ENCODE results near the gene ZNF436. TPM values are rescaled to one million over a fixed set of nuclear protein-coding genes. Genes with fewer than 3 reads are reported as not detected.

Gene ZNF436
- total and polyA plus RNA-seq, 2 experiments from 2014 or later, result 0.23 to 1.0 TPM

DNA sequence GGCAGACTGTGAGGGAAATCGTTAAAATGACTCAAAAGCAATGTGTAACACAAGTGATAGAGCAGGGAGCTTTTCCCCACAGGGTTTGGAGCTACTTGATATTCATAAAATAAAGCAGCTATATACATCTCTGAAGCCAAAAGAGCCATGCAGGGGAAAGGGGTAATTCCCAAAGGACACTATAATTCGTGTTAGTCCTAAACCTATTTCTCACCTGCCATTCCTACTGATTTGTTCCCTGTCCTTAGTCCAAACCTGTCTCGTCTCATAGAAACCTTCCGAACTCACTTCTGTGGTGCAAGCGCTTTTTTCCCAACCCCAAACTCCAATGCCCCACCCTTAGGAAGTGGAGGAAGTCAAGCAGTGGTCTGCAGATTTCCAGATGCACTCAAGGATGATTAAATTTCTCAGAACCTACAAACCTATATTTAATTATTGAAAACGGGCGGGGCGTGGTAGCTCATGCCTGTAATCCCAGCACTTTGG lies 24.6 kb downstream of the ZNF436 start:
- peak overlapping the region; percentile 88 for H3K4me3 ChIP-seq
- peaks cover 5% of the 10 kb centered on the region; the same call in 1 of the 2 replicates for H3F3A ChIP-seq (replicated peaks; ENCODE audit: low read depth)
- H3K4me3 Mint-ChIP-seq, result peak overlapping the region; percentile 95
- peaks cover 52% of the 10 kb centered on the region for H3K27me3 ChIP-seq (ENCODE audit: insufficient read depth)
- peaks cover 36% of the 10 kb centered on the region for H3K79me2 ChIP-seq (replicated peaks; ENCODE audit: insufficient read depth)
- no peaks in the 10 kb centered on the region for H3K36me3 Mint-ChIP-seq (ENCODE audit: low read depth)
- DNase-seq (ENCODE audit: low spot score) (peak; percentile 12), ATAC-seq (no peak)
- peak overlapping the region; percentile 84; the same call in 1 of the 2 replicates for H3K27ac ChIP-seq (ENCODE audit: low read depth)
- no peaks in the 10 kb centered on the region for H3K9me2 ChIP-seq (ENCODE audit: insufficient read depth)
- H3K36me3 ChIP-seq (ENCODE audit: insufficient read depth), result no peaks in the 10 kb centered on the region
- H3K9me3 Mint-ChIP-seq, result no peaks in the 10 kb centered on the region; the same call in 2 of the 3 replicates
- H2AFZ ChIP-seq, result peak overlapping the region; percentile 96
- peaks cover 29% of the 10 kb centered on the region for H3K4me1 Mint-ChIP-seq
- H3K4me1 ChIP-seq (ENCODE audit: insufficient read depth), result peaks cover 36% of the 10 kb centered on the region
- peaks cover 34% of the 10 kb centered on the region for H4K20me1 ChIP-seq (replicated peaks; ENCODE audit: insufficient read depth)
- H3K27ac Mint-ChIP-seq, result peak overlapping the region; percentile 97
- H3K27me3 Mint-ChIP-seq (ENCODE audit: insufficient read depth, low read depth, poor library complexity), result peaks cover 50% of the 10 kb centered on the region
- peak overlapping the region; percentile 89 for H3K4me2 ChIP-seq
- TF ChIP-seq, protein P1, sequence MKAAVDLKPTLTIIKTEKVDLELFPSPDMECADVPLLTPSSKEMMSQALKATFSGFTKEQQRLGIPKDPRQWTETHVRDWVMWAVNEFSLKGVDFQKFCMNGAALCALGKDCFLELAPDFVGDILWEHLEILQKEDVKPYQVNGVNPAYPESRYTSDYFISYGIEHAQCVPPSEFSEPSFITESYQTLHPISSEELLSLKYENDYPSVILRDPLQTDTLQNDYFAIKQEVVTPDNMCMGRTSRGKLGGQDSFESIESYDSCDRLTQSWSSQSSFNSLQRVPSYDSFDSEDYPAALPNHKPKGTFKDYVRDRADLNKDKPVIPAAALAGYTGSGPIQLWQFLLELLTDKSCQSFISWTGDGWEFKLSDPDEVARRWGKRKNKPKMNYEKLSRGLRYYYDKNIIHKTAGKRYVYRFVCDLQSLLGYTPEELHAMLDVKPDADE (IDR thresholded peaks at IDR 0.05), result no peak
- TF ChIP-seq EZH2phosphoT487 (IDR thresholded peaks at IDR 0.05; ENCODE audit: unreplicated experiment) (no peak), EZH2 (IDR thresholded peaks at IDR 0.05; ENCODE audit: low read depth, unreplicated experiment) (peak; percentile 46), CREB1 (CRISPR knock-in tag; IDR thresholded peaks at IDR 0.05; ENCODE audit: low read depth) (no peak)

DNA sequence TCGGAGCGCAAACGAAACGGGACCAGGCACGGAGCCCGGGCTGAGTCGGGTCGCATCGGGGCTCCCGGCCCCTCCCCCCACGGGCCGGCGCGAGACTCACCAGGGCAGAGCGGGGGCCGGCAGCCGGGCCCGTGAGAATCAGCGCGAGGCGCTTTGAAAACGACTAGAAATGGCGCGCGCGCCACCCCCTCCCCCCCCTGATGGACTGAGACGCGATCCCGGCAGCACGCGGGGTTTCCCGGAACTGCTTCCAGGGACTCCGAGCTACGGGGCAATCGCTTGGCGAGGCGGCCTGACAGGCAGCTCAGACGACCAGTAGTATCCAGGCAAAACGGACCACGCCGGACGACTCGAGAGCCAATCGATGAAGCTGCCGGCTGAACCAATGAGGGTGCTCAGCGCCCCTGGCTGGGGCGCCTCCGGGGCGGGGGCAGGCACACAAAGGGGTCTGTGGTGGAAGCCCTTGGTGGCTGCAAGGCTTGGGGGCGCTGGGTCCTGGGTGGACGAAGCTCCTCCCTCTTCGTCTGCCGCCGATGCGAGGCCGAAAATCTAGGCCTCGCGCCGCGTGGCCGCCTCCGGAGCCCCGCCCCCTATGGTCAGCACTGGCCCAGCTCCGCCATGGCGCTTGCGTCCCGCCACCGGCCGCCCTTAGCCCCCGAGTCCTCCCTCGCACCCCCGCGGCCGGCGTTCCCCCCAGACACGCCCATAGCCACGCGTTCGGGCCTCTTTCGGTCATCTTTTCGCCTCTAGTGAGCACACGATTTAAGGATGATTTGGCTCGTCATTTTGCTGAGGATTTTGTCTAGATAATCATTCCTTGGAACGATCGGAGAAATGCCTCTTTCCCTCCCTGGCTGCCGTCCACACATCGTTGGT lies 25.3 kb downstream of the ZNF436 start, which contains the start of gene HNRNPR:
TSS of gene HNRNPR (minus strand) at position 174 of the 876 bp plus-strand sequence. CDS start 3,276 bp downstream, outside the sequence.
- Histone ChIP-seq H3K9me2 (ENCODE audit: insufficient read depth) (no peaks in the 10 kb centered on the region), H3K4me3 (peak within 1 kb of the TSS; percentile 88), H3K27me3 (ENCODE audit: insufficient read depth) (peaks cover 45% of the 10 kb centered on the region), H3K79me2 (replicated peaks; ENCODE audit: insufficient read depth) (peaks cover 43% of the 10 kb centered on the region), H3K4me1 (ENCODE audit: insufficient read depth) (peaks cover 36% of the 10 kb centered on the region), H3K36me3 (ENCODE audit: insufficient read depth) (no peaks in the 10 kb centered on the region), H3F3A (replicated peaks; ENCODE audit: low read depth) (peaks cover 5% of the 10 kb centered on the region; the same call in 1 of the 2 replicates), H3K27ac (ENCODE audit: low read depth) (peak within 1 kb of the TSS; percentile 89), H4K20me1 (replicated peaks; ENCODE audit: insufficient read depth) (peaks cover 39% of the 10 kb centered on the region), H3K4me2 (peak within 1 kb of the TSS; percentile 93), H2AFZ (peak within 1 kb of the TSS; percentile 96)
- Mint-ChIP-seq H3K9me3 (no peaks in the 10 kb centered on the region; the same call in 2 of the 3 replicates), H3K27ac (peak within 1 kb of the TSS; percentile 97), H3K4me3 (peak within 1 kb of the TSS; percentile 95), H3K4me1 (peaks cover 34% of the 10 kb centered on the region), H3K36me3 (ENCODE audit: low read depth) (no peaks in the 10 kb centered on the region), H3K27me3 (ENCODE audit: insufficient read depth, low read depth, poor library complexity) (peaks cover 44% of the 10 kb centered on the region)
- DNase-seq (ENCODE audit: low spot score) (peak; percentile 100), ATAC-seq (peak; percentile 96)
- no peak for TF ChIP-seq JUNB (IDR thresholded peaks at IDR 0.05; ENCODE audit: unreplicated experiment)
- TF ChIP-seq ZNF114 (CRISPR knock-in tag; IDR thresholded peaks at IDR 0.05), result no peak
- TF ChIP-seq POLR2AphosphoS5 (IDR thresholded peaks at IDR 0.05; ENCODE audit: low read depth), result peak; percentile 61
- TF ChIP-seq CREB1 (CRISPR knock-in tag; IDR thresholded peaks at IDR 0.05; ENCODE audit: low read depth), result peak; percentile 86

Data from GM23338 (cell line).